Adrenal gland (tissue), 5 donors: ENCODE data around the gene PLD4.

Experiments
- POLR2A ChIP-seq, 2 donors: fragments of 450-650 bp; IDR thresholded peaks; one replicate each; pipeline ENCODE4 v1.6.1; 2017; ENCODE audit warnings: antibody characterized with exemption in 2 of 2, mild to moderate bottlenecking in 2 of 2, moderate library complexity in 1 of 2
- TF ChIP-seq, protein P1 (sequence below), 6 experiments: fragments of 450-650 bp in 4 of 6; fragments of 200-600 bp in 2 of 6; sonication (generic) in 1 of 6; IDR thresholded peaks; 1 replicate in 5 of 6; 2 replicates in 1 of 6; pipeline versions ENCODE4 v1.5.1 to v1.8.0; 2016 to 2021; ENCODE audit warnings: antibody characterized with exemption in 6 of 6, mild to moderate bottlenecking in 2 of 6, moderate library complexity in 1 of 6
- donor health status: DM: no; HTN: no; CAD: no.

DNA sequence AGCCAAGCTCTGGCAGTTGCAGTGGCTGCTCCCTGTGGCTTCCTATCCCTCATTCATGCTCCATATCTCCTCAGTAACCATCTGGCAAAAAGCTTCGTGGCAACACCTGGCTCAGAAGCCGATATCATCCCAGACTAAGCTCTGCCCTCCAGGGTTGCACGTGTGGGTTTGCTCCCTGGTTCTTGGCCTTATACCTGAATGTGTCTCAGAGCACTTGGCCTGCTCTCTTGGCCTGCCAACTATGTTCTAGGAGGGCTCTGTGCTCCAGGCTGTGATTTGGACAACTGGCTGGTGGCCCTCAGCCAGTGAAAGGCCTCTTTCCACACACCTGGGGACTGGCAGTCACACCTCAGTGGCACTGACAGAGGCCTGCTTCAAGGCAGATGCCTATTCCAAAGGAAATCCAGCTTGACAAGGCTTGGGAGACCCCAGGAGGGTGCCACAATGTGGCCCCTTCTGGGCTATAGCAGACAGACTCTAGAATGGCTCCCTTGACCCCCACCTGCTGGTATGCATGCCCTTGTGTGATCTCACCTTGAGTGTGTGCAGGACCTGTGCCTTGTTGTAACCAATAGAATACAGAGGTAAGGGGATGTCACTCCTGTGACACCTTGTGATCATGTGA lies 10.5 kb downstream of the PLD4 start:
- TF ChIP-seq, protein P1, sequence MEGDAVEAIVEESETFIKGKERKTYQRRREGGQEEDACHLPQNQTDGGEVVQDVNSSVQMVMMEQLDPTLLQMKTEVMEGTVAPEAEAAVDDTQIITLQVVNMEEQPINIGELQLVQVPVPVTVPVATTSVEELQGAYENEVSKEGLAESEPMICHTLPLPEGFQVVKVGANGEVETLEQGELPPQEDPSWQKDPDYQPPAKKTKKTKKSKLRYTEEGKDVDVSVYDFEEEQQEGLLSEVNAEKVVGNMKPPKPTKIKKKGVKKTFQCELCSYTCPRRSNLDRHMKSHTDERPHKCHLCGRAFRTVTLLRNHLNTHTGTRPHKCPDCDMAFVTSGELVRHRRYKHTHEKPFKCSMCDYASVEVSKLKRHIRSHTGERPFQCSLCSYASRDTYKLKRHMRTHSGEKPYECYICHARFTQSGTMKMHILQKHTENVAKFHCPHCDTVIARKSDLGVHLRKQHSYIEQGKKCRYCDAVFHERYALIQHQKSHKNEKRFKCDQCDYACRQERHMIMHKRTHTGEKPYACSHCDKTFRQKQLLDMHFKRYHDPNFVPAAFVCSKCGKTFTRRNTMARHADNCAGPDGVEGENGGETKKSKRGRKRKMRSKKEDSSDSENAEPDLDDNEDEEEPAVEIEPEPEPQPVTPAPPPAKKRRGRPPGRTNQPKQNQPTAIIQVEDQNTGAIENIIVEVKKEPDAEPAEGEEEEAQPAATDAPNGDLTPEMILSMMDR (IDR thresholded peaks at IDR 0.05), result no peak
- no peak for TF ChIP-seq POLR2A (IDR thresholded peaks at IDR 0.05)
